ENCODE results near the gene FAM181A.
A peak's percentile ranks its signal among the peaks of the same experiment; 100 is the strongest.

Gene FAM181A

GRCh38 chr14:93962701-93963601, 35.8 kb downstream of the FAM181A start:
- DNase-seq (ENCODE audit: low read depth): no peak

DNA sequence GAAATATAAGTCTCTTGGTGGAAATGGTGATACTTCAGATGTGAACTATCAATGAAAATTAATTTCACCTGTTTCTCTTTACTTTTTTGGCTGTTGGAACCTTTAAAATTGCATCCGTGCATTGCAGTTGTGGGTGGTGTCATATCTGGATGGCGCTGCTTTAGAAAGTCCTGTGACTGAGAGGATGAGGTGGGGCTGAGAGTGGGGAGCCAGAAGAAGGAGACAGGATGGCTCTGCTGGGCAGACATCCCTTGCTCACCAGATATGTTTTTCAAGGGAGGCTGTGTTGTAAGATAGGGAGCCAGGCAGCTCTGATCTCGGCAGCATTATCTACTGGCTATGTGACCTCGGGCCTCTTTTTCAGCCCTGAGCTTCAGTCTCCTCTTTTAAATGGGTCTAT, 36.5 kb downstream of the FAM181A start:
- DNase-seq (ENCODE audit: low read depth): no peak

DNA sequence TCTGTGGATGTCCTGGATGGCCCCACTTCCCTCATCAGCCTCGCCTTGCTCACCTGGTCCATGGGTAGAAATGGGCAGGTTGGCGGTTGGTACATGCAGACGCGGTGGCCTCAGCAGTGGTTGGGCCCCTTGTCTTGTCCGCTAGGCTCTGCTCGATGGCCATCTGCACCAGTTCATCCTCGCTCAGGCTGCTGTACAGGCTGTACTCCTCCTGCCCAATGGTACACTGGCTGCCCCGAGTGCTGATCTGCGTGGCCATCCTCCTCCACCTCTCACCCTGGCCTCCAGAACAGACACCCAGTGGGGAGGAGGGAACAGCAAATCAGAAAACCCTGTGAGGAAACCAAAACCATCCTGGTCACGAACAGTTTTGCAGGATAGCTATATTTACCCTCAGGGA, 37.1 kb downstream of the FAM181A start:
- no peak for DNase-seq (ENCODE audit: low read depth)

- no peak for DNase-seq (ENCODE audit: low read depth)
These were observed 37.7 kb downstream of the FAM181A start for GRCh38 chr14:93964820-93965286.

DNA sequence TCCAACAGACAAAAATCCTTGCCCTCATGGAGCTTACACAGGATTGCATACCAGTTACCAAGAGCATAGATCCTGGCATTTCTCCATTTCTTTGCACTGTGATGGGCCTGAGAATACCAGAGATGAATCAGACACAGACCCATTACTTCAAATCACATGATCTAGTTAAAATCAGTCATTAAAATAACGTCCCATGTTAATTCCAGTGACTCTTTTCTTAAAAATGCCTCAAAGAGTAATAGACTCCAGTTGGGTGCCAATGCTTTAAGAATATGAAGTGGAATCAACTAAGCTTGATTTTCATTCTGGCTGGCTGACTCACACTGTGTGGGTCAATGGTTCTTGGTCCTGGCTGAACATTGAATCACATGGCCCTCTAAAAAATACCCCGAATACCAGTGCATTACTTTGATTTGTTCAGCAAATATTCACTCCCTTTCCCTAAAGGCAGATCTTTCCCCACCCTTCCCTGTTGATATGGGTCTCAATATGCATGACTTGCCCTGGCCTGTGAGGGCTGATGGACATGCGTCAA, 38.2 kb downstream of the FAM181A start:
- DNase-seq (ENCODE audit: low read depth): no peak

GRCh38 chr14:93965946-93966474, 38.9 kb downstream of the FAM181A start:
- DNase-seq (ENCODE audit: low read depth): no peak

- DNase-seq (ENCODE audit: low read depth): no peak
These were observed 40.6 kb downstream of the FAM181A start for GRCh38 chr14:93967637-93968250.

GRCh38 chr14:93969082-93969828, 42.1 kb downstream of the FAM181A start:
- no peak for DNase-seq (ENCODE audit: low read depth)

DNA sequence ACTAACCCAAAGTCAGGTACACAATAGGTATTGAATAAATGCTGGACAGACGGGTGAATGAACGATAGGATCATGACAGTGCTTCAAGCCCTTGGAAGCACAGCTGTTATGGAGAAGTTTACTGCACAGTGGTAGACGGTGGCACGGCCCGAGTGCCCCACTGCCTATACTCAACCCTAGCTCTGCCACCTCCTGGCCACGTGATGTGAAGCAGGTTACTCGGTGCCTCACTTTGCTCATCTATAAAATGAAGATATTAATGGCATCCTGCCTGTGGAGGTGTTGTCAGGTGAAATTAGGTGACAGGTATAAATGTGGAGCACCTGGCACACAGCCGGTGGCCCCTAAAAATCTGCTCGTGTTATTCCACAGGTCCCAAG, 43.4 kb downstream of the FAM181A start:
- peak; percentile 55 for DNase-seq (ENCODE audit: low read depth)

DNA sequence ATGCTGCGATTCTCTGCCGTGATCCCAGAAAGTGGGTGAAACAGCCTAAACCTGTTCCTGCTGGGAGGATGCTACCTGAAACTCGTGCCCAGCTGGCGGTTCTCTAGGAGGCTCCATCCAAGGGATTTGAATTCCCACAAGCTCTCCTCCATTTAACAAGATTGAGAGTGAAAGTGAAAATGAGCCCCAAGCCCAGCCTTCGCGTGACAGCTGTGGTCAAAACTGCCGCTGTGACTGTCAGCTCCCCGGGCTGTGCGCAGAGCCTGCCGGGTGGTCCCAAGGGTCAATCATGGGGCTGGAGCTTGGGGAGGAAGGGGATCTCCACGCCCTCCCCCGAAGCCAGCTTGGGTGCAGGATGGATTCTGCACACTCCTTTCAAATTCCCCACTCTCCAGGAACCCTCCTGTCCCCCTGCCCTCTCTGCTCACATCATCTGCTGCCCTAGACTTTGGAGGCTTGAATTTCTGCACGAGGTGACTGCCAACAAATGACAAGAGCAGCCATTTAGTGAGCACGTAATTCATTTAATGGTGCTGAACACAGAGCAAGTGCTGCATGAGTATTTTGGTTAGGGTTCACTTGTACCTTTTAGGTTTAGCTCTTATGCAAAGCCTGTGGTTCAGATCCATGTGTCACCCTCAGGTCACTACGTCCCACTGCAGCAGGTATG, 44.0 kb downstream of the FAM181A start:
- no peak for DNase-seq (ENCODE audit: low read depth)

DNA sequence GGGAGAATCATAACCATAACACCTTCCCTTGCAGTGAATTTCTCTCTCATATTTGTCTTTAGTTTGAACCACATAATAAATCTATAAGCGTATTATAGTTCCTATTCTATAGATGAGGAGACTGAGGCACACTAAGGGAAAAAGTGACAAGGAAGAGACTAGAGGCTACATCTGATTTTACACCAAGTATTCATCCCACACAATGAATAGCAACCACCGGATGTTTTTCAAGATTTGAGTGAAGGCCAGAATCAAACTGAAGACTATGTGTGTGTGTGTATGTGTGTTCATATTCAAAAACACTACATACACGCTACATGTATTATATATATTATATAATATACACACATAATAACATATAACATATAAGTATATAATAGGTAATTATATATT, 44.5 kb downstream of the FAM181A start:
- DNase-seq (ENCODE audit: low read depth): no peak

- no peak for DNase-seq (ENCODE audit: low read depth)
These were observed 45.6 kb downstream of the FAM181A start for GRCh38 chr14:93972618-93973205.

GRCh38 chr14:93973607-93974006, 46.5 kb downstream of the FAM181A start:
- DNase-seq (ENCODE audit: low read depth): no peak

GRCh38 chr14:93974299-93974698, 47.2 kb downstream of the FAM181A start:
- DNase-seq (ENCODE audit: low read depth): no peak

DNA sequence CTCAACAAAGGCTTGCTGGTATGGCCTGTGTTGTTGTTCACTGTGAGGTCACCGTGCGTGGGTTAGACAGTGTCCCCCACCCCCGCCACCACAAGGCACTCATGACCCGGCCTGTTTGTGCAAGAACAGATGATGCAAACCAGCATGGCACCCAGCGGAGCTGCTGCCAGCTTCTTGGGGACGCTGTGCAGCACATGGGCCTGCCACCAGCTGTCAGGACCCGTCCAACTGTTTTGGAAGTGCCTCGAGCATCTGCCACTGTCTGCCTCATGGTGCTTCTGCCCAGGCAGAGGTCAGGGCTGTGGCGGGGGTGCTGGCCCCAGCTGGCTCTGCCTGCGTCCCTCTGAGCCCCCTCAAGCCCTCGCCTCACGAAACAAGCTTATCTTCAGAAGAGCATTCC, 47.7 kb downstream of the FAM181A start:
- no peak for DNase-seq (ENCODE audit: low read depth)

DNA sequence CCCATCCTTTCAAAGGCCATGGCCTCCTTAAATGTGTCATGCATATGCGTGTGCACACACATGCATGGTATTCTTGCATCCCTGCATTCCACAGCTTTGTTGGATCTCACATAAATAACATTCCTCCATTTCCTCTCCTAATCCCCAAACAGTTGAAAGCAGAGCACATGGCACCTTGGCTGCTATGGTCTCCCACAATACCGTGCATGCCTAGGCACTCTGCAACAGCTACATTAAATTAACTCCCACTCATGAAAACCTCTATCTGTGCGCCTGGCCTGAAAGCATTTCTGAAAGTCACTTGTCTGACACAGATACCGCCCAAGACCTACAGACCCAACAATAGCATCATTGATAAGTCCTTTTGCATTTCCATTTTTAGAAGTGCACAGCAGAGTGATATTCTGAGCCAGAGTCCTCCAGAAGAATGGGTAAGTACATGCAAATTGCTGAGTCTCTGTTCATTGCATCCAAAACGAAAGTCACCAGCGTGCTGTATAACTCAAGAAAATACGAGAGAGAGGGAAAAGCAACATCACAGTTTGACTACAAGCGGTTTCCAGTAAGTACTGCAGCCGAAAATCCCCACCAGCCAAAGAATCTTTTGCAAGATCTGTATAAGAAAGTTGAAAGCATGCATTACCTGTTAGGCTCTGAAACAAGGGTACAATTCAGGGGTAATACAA, 48.8 kb downstream of the FAM181A start:
- DNase-seq (ENCODE audit: low read depth): no peak

GRCh38 chr14:93976477-93977057, 49.4 kb downstream of the FAM181A start, which contains the start of gene ASB2:
Gene ASB2 (minus strand): TSS chr14:93976570. CDS start chr14:93964539, 12,031 bp downstream.
- DNase-seq (ENCODE audit: low read depth): no peak

DNA sequence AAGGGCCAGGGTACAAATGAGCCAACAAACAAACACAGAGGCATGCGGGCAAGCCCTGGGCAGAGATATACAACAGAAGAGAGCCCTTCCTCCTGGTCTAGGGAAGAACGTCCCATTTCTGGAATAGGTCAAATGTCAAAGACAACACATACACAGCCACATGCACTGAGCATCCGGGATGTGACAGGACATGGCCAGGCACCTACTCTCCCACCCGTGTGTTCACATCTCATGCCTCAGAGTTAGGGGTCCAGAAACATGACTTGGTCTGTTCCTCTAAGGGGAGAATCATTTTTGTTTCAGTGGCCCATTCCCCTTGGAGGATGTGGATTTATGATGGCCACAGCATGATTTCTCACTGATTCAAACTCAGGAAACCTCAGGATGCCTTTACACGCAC, 50.0 kb downstream of the FAM181A start:
- DNase-seq (ENCODE audit: low read depth): no peak

DNA sequence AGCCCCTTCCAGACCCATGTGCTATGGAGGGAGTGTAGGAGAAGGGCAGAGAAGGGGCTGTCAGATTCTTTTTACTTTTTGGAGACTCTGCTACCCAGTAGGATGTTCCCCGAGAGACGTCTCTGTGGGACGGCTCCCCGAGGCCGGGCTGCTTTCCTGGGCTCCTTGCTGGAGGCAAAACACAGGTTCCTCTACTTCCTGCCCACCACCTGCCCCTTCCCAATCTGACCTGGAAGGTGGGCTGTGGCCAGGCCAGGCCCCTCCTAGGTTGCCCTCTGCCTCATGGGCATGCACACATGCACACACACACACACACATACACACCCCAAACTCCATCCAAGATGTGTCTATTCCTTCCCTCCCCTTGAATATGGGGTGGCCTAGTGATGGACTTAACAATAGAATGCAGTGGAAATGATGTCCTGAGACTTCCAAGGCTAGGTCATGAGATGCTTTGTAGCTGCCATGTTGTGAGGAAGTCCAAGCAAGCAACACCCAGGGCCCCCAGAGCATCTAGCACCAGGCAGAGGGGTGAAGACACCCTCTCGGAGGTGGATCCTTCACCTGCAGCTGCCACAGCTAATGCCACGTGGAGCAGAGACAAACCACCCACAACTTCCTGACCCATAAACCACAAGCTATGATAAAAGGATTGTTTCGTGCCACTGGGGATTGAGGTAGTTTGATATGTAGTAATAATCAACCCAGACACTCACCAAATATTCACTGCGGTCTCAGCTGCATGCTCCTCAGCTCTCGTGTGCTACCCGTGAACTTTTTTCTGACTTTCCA, 50.8 kb downstream of the FAM181A start:
- peak; percentile 46 for DNase-seq (ENCODE audit: low read depth)

Data from activated T-cell treated with anti-CD3 and anti-CD28 coated beads for 1 hour (primary cell).